ENCODE data around the gene BAMBI.
A peak's percentile ranks its signal among the peaks of the same experiment; 100 is the strongest.
"Not testable (repeated sequence)": the region's sequence is repeated elsewhere in the genome, so short reads cannot be mapped to it uniquely, and the experiment has no call there.

BAMBI gene

GRCh38 chr10:28676968-28677887 lies at the start of gene BAMBI:
Gene BAMBI (plus strand): TSS chr10:28677521. CDS start chr10:28677898, 377 bp downstream.
- peak; percentile 91 for DNase-seq

- DNase-seq = peak; percentile 62
These were observed 49.0 kb upstream of the BAMBI start for GRCh38 chr10:28628184-28628893.

GRCh38 chr10:28631896-28632583 lies 45.3 kb upstream of the BAMBI start:
- no peak for DNase-seq

- no peak for DNase-seq
These were observed 44.8 kb upstream of the BAMBI start for GRCh38 chr10:28632584-28632945.

- no peak for DNase-seq
These were observed 43.6 kb upstream of the BAMBI start for GRCh38 chr10:28633750-28634149.

- DNase-seq = no peak
These were observed 40.0 kb upstream of the BAMBI start for GRCh38 chr10:28637346-28637745.

GRCh38 chr10:28638392-28638791 lies 38.9 kb upstream of the BAMBI start:
- DNase-seq = no peak

- DNase-seq = no peak
These were observed 36.8 kb upstream of the BAMBI start for GRCh38 chr10:28640551-28640950.

- DNase-seq = no peak
These were observed 32.7 kb upstream of the BAMBI start for GRCh38 chr10:28644647-28645046.

GRCh38 chr10:28652106-28652505 lies 25.2 kb upstream of the BAMBI start:
- DNase-seq = no peak

- DNase-seq = no peak
These were observed 24.6 kb upstream of the BAMBI start for GRCh38 chr10:28652703-28653102.

GRCh38 chr10:28658824-28659223 lies 18.5 kb upstream of the BAMBI start:
- DNase-seq = not testable (repeated sequence)

GRCh38 chr10:28661035-28661434 lies 16.3 kb upstream of the BAMBI start:
- no peak for DNase-seq

GRCh38 chr10:28663576-28664368 lies 13.5 kb upstream of the BAMBI start:
- peak; percentile 68 for DNase-seq

GRCh38 chr10:28664369-28664740 lies 13.0 kb upstream of the BAMBI start:
- no peak for DNase-seq

GRCh38 chr10:28666751-28667467 lies 10.4 kb upstream of the BAMBI start:
- no peak for DNase-seq

- DNase-seq = peak; percentile 39
These were observed 8.7 kb upstream of the BAMBI start for GRCh38 chr10:28668363-28669226.

- no peak for DNase-seq
These were observed 7.8 kb upstream of the BAMBI start for GRCh38 chr10:28669227-28670173.

- DNase-seq = no peak
These were observed 2.5 kb upstream of the BAMBI start for GRCh38 chr10:28674782-28675181.

Data from CD4-positive, alpha-beta T cell treated with Interleukin-12 subunit alpha and Interleukin-12 subunit beta, for 1 hour (primary cell).